ENCODE results near the gene MAP3K7. TPM values are rescaled to one million over a fixed set of nuclear protein-coding genes. Genes with fewer than 3 reads are reported as not detected.

The MAP3K7 gene
- total RNA-seq, 4 donors from 2014 or later, result 18.4 to 44.9 (median 26.3) TPM

GRCh38 chr6:90469906-90470305, 117.0 kb downstream of the MAP3K7 start:
- TF ChIP-seq CTCF (IDR thresholded peaks at IDR 0.05) (no peak), POLR2AphosphoS5 (IDR thresholded peaks at IDR 0.05) (peak in 2 of 3 donors; percentile 27 to 82)
- Histone ChIP-seq H3K4me1 (peaks cover 24% of the 10 kb centered on the region), H3K9me3 (no peaks in the 10 kb centered on the region), H3K4me3 (no peak overlapping the region), H3K27me3 (no peaks in the 10 kb centered on the region), H3K36me3 (no peaks in the 10 kb centered on the region), H3K27ac (peak overlapping the region; percentile 80)
- no peak for DNase-seq (ENCODE audit: low spot score in 2 of 2)
- WGBS, result 64% methylated on average over 2 of the region's 2 CpGs

GRCh38 chr6:90468859-90469258, 118.0 kb downstream of the MAP3K7 start:
- 76% methylated on average over 1 of the region's 1 CpG for WGBS
- peak overlapping the region; percentile 80 for H3K27ac ChIP-seq
- no peaks in the 10 kb centered on the region for H3K36me3 ChIP-seq
- no peaks in the 10 kb centered on the region for H3K9me3 ChIP-seq
- H3K27me3 ChIP-seq, result no peaks in the 10 kb centered on the region
- no peak for DNase-seq (ENCODE audit: low spot score in 2 of 2)
- no peak for TF ChIP-seq EP300 (IDR thresholded peaks at IDR 0.05)
- TF ChIP-seq CTCF (IDR thresholded peaks at IDR 0.05), result no peak
- no peak for TF ChIP-seq POLR2AphosphoS5 (IDR thresholded peaks at IDR 0.05)
- TF ChIP-seq POLR2A (IDR thresholded peaks at IDR 0.05), result no peak
- H3K4me3 ChIP-seq, result no peak overlapping the region
- H3K4me1 ChIP-seq, result peaks cover 24% of the 10 kb centered on the region

- H3K27me3 ChIP-seq, result no peaks in the 10 kb centered on the region
- no peaks in the 10 kb centered on the region for H3K36me3 ChIP-seq
- no peaks in the 10 kb centered on the region for H3K9me3 ChIP-seq
- TF ChIP-seq POLR2A (IDR thresholded peaks at IDR 0.05), result no peak
- TF ChIP-seq CTCF (IDR thresholded peaks at IDR 0.05), result no peak
- TF ChIP-seq POLR2AphosphoS5 (IDR thresholded peaks at IDR 0.05), result no peak
- no peak for TF ChIP-seq EP300 (IDR thresholded peaks at IDR 0.05)
- H3K4me1 ChIP-seq, result peaks cover 24% of the 10 kb centered on the region
- DNase-seq (ENCODE audit: low spot score in 2 of 2), result no peak
- H3K4me3 ChIP-seq, result no peak overlapping the region
- WGBS, result 89% methylated on average over 7 of the region's 7 CpGs
- H3K27ac ChIP-seq, result no peak overlapping the region
Observed at GRCh38 chr6:90468080-90468479, 118.8 kb downstream of the MAP3K7 start.

GRCh38 chr6:90467546-90467945, 119.3 kb downstream of the MAP3K7 start:
- Histone ChIP-seq H3K9me3 (no peaks in the 10 kb centered on the region), H3K27me3 (no peaks in the 10 kb centered on the region), H3K36me3 (no peaks in the 10 kb centered on the region), H3K4me1 (peaks cover 24% of the 10 kb centered on the region), H3K27ac (no peak overlapping the region), H3K4me3 (no peak overlapping the region)
- TF ChIP-seq POLR2A (IDR thresholded peaks at IDR 0.05) (no peak), CTCF (IDR thresholded peaks at IDR 0.05) (no peak), POLR2AphosphoS5 (IDR thresholded peaks at IDR 0.05) (no peak), EP300 (IDR thresholded peaks at IDR 0.05) (no peak)
- DNase-seq (ENCODE audit: low spot score in 2 of 2), result no peak

GRCh38 chr6:90466154-90466940, 120.5 kb downstream of the MAP3K7 start:
- no peak for DNase-seq (ENCODE audit: low spot score in 2 of 2)
- 58% methylated on average over 8 of the region's 8 CpGs for WGBS
- Histone ChIP-seq H3K27ac (no peak overlapping the region), H3K4me3 (no peak overlapping the region), H3K27me3 (no peaks in the 10 kb centered on the region), H3K4me1 (peaks cover 21% of the 10 kb centered on the region), H3K36me3 (no peaks in the 10 kb centered on the region), H3K9me3 (no peaks in the 10 kb centered on the region)
- no peak for TF ChIP-seq POLR2AphosphoS5 (IDR thresholded peaks at IDR 0.05)
- no peak for TF ChIP-seq POLR2A (IDR thresholded peaks at IDR 0.05)
- TF ChIP-seq EP300 (IDR thresholded peaks at IDR 0.05), result no peak
- TF ChIP-seq CTCF (IDR thresholded peaks at IDR 0.05), result no peak

Measured in suprapubic skin (tissue), 4 donors.